Spleen (tissue), 11 donors: ENCODE data around the gene CAPRIN2. TPM values are rescaled to one million over a fixed set of nuclear protein-coding genes. Genes with fewer than 3 reads are reported as not detected.

Experiments used
- DNase-seq: peaks from one replicate; pipeline ENCODE4 v3.0.0-alpha.2; 2020
- H3K27ac ChIP-seq, 8 donors: fragments of 200-600 bp; sonication (generic) in 7 of 8; 1 replicate in 4 of 8; 2 replicates in 4 of 8; pipeline versions ENCODE4 v1.5.0 to v1.8.0; 2016 to 2021; ENCODE audit warnings: inconsistent platforms in 4 of 8, mild to moderate bottlenecking in 4 of 8, moderate library complexity in 1 of 8
- H3K27me3 ChIP-seq, 7 donors: fragments of 200-600 bp; sonication (generic) in 6 of 7; replicated peaks in 1 of 7; 1 replicate in 4 of 7; 2 replicates in 3 of 7; pipeline versions ENCODE4 v1.5.0 to v1.8.0; 2016 to 2021; ENCODE audit warnings: inconsistent platforms in 3 of 7, mild to moderate bottlenecking in 1 of 7
- H3K36me3 ChIP-seq, 6 donors: fragments of 200-600 bp; sonication (generic) in 5 of 6; 1 replicate in 4 of 6; 2 replicates in 2 of 6; pipeline versions ENCODE4 v1.5.0 to v1.8.0; 2016 to 2021; ENCODE audit warnings: inconsistent platforms in 2 of 6
- H3K4me1 ChIP-seq, 6 donors: fragments of 200-600 bp; sonication (generic) in 5 of 6; 1 replicate in 3 of 6; 2 replicates in 3 of 6; pipeline versions ENCODE4 v1.5.0 to v1.8.0; 2016 to 2021; ENCODE audit warnings: inconsistent platforms in 3 of 6
- H3K4me3 ChIP-seq, 8 donors: fragments of 200-600 bp; sonication (generic) in 7 of 8; 1 replicate in 4 of 8; 2 replicates in 4 of 8; pipeline versions ENCODE4 v1.5.0 to v1.8.0; 2016 to 2021; ENCODE audit warnings: inconsistent platforms in 4 of 8, mild to moderate bottlenecking in 4 of 8, moderate library complexity in 2 of 8
- H3K9me3 ChIP-seq, 8 donors: fragments of 200-600 bp; sonication (generic) in 7 of 8; 1 replicate in 4 of 8; 2 replicates in 4 of 8; pipeline versions ENCODE4 v1.5.0 to v1.8.0; 2016 to 2021; ENCODE audit warnings: inconsistent platforms in 4 of 8
- POLR2A ChIP-seq, 3 donors: fragments of 450-650 bp; IDR thresholded peaks; one replicate each; pipeline ENCODE4 v1.5.1; 2017; ENCODE audit warnings: antibody characterized with exemption in 3 of 3, mild to moderate bottlenecking in 1 of 3
- POLR2AphosphoS5 ChIP-seq, 3 donors: sonication (generic); formaldehyde crosslinking; IDR thresholded peaks; one replicate each; pipeline ENCODE4 v1.5.1; 2017; ENCODE audit warnings: antibody characterized with exemption in 3 of 3
- WGBS, 5 donors: extraction: QIAGEN DNeasy Blood & Tissue Kit in 3 of 5; methylation state at CpG; one replicate each; pipeline versions ENCODE4 v1.1.5 to v1.1.7; 2013 to 2018; 5-methylcytosine and 5-hydroxymethylcytosine counted together
- intact Hi-C: fragments of 100-400 bp; cut with DNase I; formaldehyde crosslinking; loops from one replicate; pipeline ENCODE4 v1.15.0; 2023; ENCODE audit warnings: low total_unique reads
- polyA plus RNA-seq, 3 donors: library from polyadenylated mRNA; stranded (reverse); fragments of 200-250 nt; gene quantifications; one replicate each; pipeline ENCODE4 v1.2.1, GENCODE V29; 2013
- total RNA-seq, 7 donors: library from RNA; depleted of rRNA in 3 of 7; stranded (reverse); fragments of >200 nt in 3 of 7; fragmentation: NEBNext Ultra II Directional in 4 of 7; extraction: Animal tissue kit (Norgen Biotek cat#: 25700) in 4 of 7; gene quantifications; one replicate each; pipeline versions ENCODE4 v1.1.0 to v1.2.1, GENCODE V29; 2016 to 2021
- TF ChIP-seq, protein P1 (sequence below), 11 experiments: fragments of 200-600 bp in 7 of 11; fragments of 450-650 bp in 4 of 11; sonication (generic) in 4 of 11; IDR thresholded peaks in 8 of 11; conservative IDR thresholded peaks in 3 of 11; 1 replicate in 7 of 11; 2 replicates in 4 of 11; pipeline versions ENCODE4 v1.4.0 to v1.8.0; 2016 to 2021; ENCODE audit warnings: antibody characterized with exemption in 11 of 11, inconsistent platforms in 4 of 11, mild to moderate bottlenecking in 1 of 11
- donor health status: healthy with polysubstance abuse.
- donor health status: DM: no; HTN: no; CAD: no; lungs with moderate emphysema.
- donor health status: DM: no; HTN: no; CAD: no.
- donor health status: Bipolar disorder and iron deficiency.
- donor health status: healthy.
- donor health status: DM: no; HTN: no; CAD: no.
- donor health status: DM: yes; HTN: yes; CAD: no.

Gene CAPRIN2
- total and polyA plus RNA-seq, 10 donors, result 11.4 to 54.5 (median 25.5) TPM

DNA sequence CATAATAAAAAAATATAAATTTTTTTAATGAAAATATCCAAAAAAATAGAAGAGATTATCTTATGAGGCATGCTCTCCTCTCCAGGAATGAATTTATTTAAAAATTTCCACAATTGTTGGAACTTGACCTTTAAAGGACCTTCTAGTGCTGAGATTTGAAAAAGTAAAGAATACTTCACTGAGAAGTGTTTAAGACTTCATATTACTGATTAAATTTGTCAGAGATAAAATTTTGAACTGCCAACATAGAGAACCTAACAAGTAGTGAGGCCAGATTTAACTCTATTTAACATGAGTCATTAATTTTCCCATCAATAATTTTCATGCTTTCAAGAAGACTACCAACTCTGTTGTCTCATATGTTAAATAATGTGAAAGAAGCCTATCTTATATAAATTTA, 14.5 kb downstream of the CAPRIN2 start:
- H3K4me3 ChIP-seq, result no peak overlapping the region
- intact Hi-C loops, result loop anchor here (10.0 kb wide), 1 partner anchor 45 kb away; the partner anchor contains the start of gene IPO8
- no peak for TF ChIP-seq POLR2AphosphoS5 (IDR thresholded peaks at IDR 0.05)
- no peaks in the 10 kb centered on the region for H3K4me1 ChIP-seq
- no peak overlapping the region for H3K27ac ChIP-seq
- H3K27me3 ChIP-seq, result no peaks in the 10 kb centered on the region
- no peaks in the 10 kb centered on the region for H3K9me3 ChIP-seq
- no peak for DNase-seq
- H3K36me3 ChIP-seq, result peaks cover 0 to 48% (median 10%) of the 10 kb centered on the region in 6 donors

DNA sequence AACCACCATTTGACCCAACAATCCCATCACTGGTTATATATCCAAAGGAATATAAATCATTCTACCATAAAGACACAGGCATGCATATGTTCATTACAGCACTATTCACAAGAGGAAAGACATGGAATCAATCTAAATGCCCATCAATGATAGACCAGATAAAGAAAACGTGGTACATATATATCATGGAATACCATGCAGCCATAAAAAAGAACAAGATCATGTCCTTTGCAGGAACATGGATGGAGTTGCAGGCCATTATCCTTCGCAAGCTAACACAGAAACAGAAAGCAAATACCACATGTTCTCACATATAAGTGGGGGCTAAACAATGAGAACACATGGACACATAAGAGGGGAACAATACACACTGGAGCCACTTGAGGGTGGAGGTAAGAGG, 15.7 kb downstream of the CAPRIN2 start:
- Histone ChIP-seq H3K36me3 (peaks cover 0 to 60% (median 12%) of the 10 kb centered on the region in 6 donors), H3K27ac (no peak overlapping the region), H3K27me3 (no peaks in the 10 kb centered on the region), H3K9me3 (no peaks in the 10 kb centered on the region), H3K4me3 (no peak overlapping the region), H3K4me1 (no peaks in the 10 kb centered on the region)
- TF ChIP-seq, protein P1, sequence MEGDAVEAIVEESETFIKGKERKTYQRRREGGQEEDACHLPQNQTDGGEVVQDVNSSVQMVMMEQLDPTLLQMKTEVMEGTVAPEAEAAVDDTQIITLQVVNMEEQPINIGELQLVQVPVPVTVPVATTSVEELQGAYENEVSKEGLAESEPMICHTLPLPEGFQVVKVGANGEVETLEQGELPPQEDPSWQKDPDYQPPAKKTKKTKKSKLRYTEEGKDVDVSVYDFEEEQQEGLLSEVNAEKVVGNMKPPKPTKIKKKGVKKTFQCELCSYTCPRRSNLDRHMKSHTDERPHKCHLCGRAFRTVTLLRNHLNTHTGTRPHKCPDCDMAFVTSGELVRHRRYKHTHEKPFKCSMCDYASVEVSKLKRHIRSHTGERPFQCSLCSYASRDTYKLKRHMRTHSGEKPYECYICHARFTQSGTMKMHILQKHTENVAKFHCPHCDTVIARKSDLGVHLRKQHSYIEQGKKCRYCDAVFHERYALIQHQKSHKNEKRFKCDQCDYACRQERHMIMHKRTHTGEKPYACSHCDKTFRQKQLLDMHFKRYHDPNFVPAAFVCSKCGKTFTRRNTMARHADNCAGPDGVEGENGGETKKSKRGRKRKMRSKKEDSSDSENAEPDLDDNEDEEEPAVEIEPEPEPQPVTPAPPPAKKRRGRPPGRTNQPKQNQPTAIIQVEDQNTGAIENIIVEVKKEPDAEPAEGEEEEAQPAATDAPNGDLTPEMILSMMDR (IDR thresholded peaks at IDR 0.05 in 8 of 11, conservative IDR thresholded peaks at IDR 0.05 in 3 of 11), result no peak
- no peak for TF ChIP-seq POLR2A (IDR thresholded peaks at IDR 0.05)
- no peak for TF ChIP-seq POLR2AphosphoS5 (IDR thresholded peaks at IDR 0.05)
- intact Hi-C loops, result no loop called here
- WGBS, 5 donors, result 91 to 99% (median 94%) methylated on average over 2 of the region's 2 CpGs
- DNase-seq, result no peak

DNA sequence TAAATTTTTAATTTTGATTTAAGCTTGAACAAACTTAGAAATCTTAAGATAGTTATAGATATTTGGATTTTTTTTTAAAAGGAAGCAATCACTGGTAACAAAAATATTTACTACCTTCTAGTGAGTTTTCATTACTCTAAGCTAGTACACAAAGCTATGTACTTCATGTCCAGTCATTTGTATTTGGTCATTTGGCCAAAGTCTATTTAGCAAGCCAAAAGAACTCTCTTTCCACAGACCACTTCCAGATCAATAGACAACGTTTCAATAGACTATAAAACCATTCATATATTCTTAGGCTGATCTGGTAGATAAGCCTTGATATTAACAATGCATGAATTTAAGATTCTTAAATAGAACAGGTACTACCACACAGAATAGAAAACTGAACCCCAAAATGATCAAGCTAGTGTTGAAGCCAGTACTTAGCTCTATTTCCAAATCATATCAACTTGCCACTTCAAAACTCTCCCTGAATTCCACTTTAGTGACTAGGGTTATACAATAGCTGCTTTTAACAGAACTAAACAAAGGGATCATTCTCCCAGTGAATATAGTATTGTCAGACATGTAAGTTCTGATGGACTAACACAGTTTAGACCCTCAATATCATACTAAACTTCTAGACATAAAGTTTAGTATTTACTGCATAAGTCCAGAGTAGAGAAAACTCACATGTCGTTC, 21.7 kb downstream of the CAPRIN2 start:
- Histone ChIP-seq H3K27ac (no peak overlapping the region), H3K9me3 (no peaks in the 10 kb centered on the region), H3K36me3 (peaks cover 4 to 76% (median 18%) of the 10 kb centered on the region in 6 donors), H3K4me1 (no peaks in the 10 kb centered on the region), H3K27me3 (no peaks in the 10 kb centered on the region), H3K4me3 (no peak overlapping the region)
- intact Hi-C loops, result no loop called here
- TF ChIP-seq POLR2A (IDR thresholded peaks at IDR 0.05) (no peak), POLR2AphosphoS5 (IDR thresholded peaks at IDR 0.05) (no peak)
- TF ChIP-seq, protein P1 (IDR thresholded peaks at IDR 0.05 in 8 of 11, conservative IDR thresholded peaks at IDR 0.05 in 3 of 11), result no peak
- 86 to 98% (median 94%) methylated on average over 2 of the region's 2 CpGs for WGBS, 5 donors
- no peak for DNase-seq

DNA sequence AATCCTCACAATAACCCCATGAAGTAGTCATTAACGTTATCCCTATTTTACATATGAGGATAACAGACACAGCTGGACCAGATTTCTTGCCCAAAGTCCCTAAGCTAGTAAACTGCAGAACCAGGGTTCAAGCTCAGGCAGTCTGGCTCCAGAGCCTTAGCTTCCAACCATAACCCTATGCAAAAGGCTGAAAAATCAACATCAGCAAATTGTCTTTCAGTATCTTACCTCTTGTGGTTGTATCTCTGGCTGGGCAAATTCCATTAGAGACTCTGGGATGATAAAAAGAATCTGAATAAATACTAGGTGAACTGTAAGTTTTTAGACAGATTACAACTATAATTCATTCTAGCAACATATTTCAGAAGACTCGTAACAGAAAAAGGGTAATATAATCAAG, 24.7 kb downstream of the CAPRIN2 start:
- TF ChIP-seq, protein P1 (IDR thresholded peaks at IDR 0.05 in 8 of 11, conservative IDR thresholded peaks at IDR 0.05 in 3 of 11), result no peak
- TF ChIP-seq POLR2AphosphoS5 (IDR thresholded peaks at IDR 0.05) (no peak), POLR2A (IDR thresholded peaks at IDR 0.05) (no peak)
- intact Hi-C loops, result no loop called here
- Histone ChIP-seq H3K9me3 (no peaks in the 10 kb centered on the region), H3K36me3 (peaks cover 4 to 81% (median 17%) of the 10 kb centered on the region in 6 donors), H3K27me3 (no peaks in the 10 kb centered on the region), H3K4me1 (no peaks in the 10 kb centered on the region), H3K27ac (no peak overlapping the region), H3K4me3 (no peak overlapping the region)
- 91 to 99% (median 96%) methylated on average over 2 of the region's 2 CpGs for WGBS, 5 donors
- DNase-seq, result no peak
